Vagina (tissue), 2 donors: ENCODE data around the gene RPGRIP1.

Source experiments
- POLR2A ChIP-seq, 2 donors: fragments of 450-650 bp; IDR thresholded peaks; one replicate each; pipeline ENCODE4 v1.6.1; 2017; ENCODE audit warnings: antibody characterized with exemption in 2 of 2, mild to moderate bottlenecking in 2 of 2, moderate library complexity in 2 of 2
- POLR2AphosphoS5 ChIP-seq, 2 donors: sonication (generic); formaldehyde crosslinking; IDR thresholded peaks; one replicate each; pipeline ENCODE4 v1.9.0; 2017; ENCODE audit warnings: antibody characterized with exemption in 2 of 2, mild to moderate bottlenecking in 2 of 2, low read depth in 1 of 2; ENCODE audit not compliant: insufficient read depth in 1 of 2
- TF ChIP-seq, protein P1 (sequence below), 3 experiments: fragments of 450-650 bp in 2 of 3; fragments of 200-600 bp in 1 of 3; sonication (generic) in 1 of 3; IDR thresholded peaks; one replicate each; pipeline ENCODE4 v1.5.1; 2017 to 2019; ENCODE audit warnings: antibody characterized with exemption in 3 of 3, mild to moderate bottlenecking in 2 of 3, moderate library complexity in 2 of 3

DNA sequence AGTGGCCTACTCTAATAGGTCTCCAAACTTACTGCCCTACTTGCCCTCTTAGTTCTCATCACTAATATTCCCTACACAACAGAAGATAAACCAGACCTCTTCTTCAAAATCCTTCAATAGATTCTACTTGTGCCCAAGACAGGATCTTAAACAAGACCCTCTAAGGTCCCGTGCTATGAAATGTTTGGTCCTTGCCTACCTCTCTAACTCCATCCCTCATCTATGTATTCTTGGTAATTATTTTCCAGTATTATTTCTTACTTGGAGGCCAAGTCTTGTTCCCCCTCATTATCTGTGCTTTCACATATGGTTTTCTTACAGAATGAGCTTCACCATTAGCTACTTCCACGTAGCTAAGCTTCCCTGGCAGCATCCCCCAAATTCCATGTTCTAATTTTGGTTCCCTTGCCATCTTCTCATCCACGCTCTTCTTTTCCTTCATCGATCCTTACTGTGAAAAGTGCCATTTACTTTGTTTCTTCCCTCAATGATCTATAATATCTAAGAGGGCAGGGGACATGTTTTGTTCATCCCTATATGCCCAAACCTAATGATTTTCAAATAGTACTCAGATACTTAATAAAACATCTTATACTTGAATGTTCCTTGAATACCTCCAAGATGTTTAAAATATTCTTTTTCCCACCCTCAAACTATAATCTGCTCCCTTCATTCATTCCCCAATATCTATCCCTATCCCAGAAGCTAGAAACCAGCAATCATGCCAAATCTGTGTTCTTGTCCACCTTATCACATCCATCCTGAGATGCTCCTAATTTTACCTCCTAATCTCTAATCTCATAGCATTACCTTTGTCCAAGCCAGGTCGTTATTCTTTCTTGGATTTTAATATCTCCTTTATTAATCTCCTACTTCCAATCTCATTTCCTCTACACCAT lies 20.7 kb upstream of the RPGRIP1 start:
- TF ChIP-seq, protein P1, sequence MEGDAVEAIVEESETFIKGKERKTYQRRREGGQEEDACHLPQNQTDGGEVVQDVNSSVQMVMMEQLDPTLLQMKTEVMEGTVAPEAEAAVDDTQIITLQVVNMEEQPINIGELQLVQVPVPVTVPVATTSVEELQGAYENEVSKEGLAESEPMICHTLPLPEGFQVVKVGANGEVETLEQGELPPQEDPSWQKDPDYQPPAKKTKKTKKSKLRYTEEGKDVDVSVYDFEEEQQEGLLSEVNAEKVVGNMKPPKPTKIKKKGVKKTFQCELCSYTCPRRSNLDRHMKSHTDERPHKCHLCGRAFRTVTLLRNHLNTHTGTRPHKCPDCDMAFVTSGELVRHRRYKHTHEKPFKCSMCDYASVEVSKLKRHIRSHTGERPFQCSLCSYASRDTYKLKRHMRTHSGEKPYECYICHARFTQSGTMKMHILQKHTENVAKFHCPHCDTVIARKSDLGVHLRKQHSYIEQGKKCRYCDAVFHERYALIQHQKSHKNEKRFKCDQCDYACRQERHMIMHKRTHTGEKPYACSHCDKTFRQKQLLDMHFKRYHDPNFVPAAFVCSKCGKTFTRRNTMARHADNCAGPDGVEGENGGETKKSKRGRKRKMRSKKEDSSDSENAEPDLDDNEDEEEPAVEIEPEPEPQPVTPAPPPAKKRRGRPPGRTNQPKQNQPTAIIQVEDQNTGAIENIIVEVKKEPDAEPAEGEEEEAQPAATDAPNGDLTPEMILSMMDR (IDR thresholded peaks at IDR 0.05) = no peak
- TF ChIP-seq POLR2A (IDR thresholded peaks at IDR 0.05) = no peak
- TF ChIP-seq POLR2AphosphoS5 (IDR thresholded peaks at IDR 0.05; ENCODE audit: insufficient read depth in 1 of 2, low read depth in 1 of 2) = no peak
